GM10847 (cell line): Measurements from ENCODE around the gene PLA2G5.

ENCODE experiments used
- POLR2A ChIP-seq: IDR thresholded peaks from 2 replicates; pipeline ENCODE4 v1.6.1; 2011; ENCODE audit not compliant: insufficient read length; ENCODE audit errors: extremely low read depth

PLA2G5 gene

DNA sequence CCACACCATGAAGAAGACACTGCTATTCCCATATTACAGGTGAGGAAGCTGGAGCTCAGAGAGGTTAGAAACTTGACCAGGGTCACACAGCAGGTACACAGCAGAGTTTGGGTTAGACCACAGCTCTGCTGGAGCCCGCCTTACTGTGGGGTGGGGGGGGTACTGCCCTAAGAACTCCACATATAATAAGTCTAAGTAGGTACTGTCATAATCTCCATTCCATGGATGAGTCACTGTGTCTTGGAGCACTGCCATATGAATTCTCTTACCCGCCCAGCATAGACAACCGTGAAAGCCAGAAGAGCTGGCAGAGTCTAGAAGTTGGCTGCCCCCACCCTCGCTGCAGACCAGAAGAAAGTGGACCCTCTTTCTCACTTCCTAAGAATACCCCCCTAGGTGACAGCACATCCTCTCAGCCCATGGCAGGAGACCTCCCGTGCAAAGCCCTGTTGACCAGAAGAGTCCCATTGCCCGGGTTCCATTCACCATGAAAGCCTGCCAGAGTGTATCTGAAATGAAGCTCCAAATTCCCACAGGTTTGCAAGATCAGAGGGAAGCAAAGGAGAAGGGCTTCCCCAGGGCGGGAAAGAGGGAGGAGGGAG, 54.6 kb downstream of the PLA2G5 start:
- no peak for TF ChIP-seq POLR2A

- TF ChIP-seq POLR2A, result no peak
Observed at GRCh38 chr1:20125100-20125499, 55.1 kb downstream of the PLA2G5 start.

DNA sequence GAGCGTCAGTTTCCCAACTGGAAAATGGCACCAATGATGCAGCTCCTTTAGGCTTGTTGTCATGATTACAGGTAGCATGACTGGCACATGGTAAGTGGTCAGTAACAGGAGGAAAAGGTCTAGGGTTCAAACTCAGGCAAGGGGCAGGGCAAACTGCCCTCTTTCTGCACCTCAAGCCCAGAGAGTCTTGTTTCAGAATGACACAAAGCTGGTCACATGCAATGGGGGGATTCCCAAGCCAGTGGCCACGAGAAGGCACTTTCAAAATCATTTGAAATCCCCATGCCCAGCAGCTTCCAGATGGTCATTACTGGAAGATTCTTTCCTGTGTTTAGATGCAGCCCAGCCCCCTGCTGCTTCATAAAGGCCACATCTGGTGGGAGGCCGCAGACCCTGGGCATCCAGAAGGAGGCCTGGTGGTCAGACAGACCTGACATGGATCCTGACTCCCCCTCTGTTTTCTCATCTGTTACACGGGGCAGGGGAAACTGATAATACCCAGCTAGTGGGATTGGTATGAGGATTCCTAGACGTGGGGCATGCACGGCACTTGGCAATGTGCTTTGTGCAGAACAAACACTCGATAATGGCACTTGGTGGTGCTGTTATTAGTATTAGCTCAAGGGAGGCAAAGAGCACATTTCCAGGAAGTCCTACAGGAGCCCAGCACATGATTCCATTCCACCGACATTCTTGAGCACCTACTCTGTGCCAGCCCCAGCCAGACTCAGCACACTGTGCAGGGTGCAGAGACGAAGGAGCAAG, 56.2 kb downstream of the PLA2G5 start:
- TF ChIP-seq POLR2A, result no peak

GRCh38 chr1:20126806-20127440, 56.9 kb downstream of the PLA2G5 start:
- no peak for TF ChIP-seq POLR2A

DNA sequence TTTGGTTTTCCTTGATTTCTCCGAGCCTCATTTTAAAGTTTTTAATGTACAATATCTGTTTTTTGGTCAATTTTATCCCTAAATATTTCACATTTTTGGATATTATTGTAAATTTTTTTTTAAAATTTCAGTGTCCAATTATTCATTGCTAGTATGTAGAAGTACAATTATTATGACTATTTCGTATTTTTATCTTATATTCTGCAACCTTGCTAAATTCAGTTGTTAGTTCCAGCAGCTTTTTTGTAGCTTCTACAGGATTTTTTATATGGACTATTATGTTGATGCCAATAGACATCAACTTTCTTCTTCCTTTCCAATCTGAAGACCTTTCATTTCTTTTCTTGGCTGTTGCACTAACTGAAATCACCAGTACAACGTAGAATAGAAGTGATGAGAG, 65.0 kb downstream of the PLA2G5 start:
- no peak for TF ChIP-seq POLR2A

- TF ChIP-seq POLR2A, result no peak
Observed at GRCh38 chr1:20136249-20136648, 66.3 kb downstream of the PLA2G5 start.

- no peak for TF ChIP-seq POLR2A
Observed at GRCh38 chr1:20137055-20137454, 67.1 kb downstream of the PLA2G5 start.

- no peak for TF ChIP-seq POLR2A
Observed at GRCh38 chr1:20137604-20138003, 67.6 kb downstream of the PLA2G5 start.

DNA sequence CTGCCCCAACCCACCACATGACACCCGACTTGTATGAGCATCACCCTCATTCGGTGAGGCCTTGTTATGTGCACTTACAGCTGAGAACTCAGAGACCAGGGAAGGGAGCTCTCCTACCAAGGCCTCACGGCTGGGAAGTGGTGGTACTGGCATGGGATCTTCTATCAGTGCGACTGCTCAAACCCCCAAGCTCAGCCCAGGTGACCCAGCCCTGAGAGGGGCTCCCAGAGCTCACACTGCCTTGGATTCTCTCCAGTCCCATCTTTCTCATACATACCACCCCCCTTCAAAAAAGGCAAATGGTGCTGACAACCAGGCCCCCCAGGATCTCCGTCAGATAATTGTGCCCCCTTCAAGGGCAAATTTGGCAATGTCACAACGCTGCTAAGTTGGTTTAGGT, 68.4 kb downstream of the PLA2G5 start:
- no peak for TF ChIP-seq POLR2A

DNA sequence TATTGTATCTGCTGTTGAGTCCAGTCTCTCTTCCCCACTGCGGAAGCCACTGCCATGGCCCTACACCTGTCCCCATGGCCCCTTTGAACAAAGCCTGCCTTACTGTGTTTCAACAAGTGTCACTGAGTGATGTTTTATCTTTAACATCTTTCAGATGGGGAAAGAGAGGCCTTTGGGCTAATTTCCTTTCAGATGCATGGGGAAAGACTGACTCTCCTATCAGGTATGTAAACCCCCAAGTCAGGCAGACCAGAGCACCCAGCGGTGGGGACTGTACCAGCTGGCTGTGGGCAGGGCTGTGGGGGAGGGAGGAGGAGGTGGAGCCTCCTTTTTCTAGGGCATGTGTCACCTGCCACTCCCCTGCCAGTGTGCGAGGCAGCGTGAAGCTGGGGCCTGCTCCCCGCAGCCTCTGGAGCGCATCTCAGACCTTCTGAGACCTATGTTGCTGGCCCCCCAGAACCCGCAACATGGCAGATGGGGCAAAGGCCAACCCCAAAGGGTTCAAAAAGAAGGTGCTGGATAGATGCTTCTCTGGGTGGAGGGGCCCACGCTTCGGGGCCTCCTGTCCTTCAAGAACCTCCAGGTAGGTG, 69.1 kb downstream of the PLA2G5 start, which contains the start of gene PLA2G2F:
Gene PLA2G2F, plus strand, starts transcription at position 363 of the 590 bp plus-strand sequence. Its CDS starts 105 bp downstream, at position 468.
- no peak for TF ChIP-seq POLR2A

GRCh38 chr1:20139776-20140612, 70.0 kb downstream of the PLA2G5 start:
- TF ChIP-seq POLR2A, result no peak

DNA sequence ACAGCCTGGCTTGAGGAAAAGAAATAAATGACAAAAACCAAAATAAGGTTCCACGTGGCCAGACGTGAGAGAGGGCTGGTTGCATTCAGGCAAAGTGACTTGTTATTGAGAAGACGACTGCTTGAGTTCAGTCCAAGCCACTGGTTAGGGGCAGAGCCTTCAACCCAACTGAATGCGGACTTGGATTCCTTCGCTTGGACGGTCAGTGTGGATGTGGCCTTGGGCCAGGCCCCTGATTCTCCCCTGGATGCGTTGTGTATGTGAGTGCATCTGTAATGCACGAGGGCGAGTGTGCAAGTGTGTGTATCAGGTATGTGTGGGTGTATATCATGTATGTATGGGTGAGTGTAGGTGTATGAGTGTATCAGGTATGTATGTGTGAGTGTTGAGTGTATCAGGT, 71.0 kb downstream of the PLA2G5 start:
- no peak for TF ChIP-seq POLR2A

GRCh38 chr1:20141466-20141865, 71.5 kb downstream of the PLA2G5 start:
- no peak for TF ChIP-seq POLR2A
